K562 (cell line): Measurements from ENCODE around the gene NCOA3. TPM values are rescaled to one million over a fixed set of nuclear protein-coding genes. Genes with fewer than 3 reads are reported as not detected.

Experiments
- ATAC-seq: fragments of 200-7000 bp; cut with Tn5 transposase; 3 replicates; pipeline ENCODE4 v1.9.1; 2020; ENCODE audit warnings: moderate library complexity
- BruUV-seq: library from RNA; stranded (reverse); fragments of 400-500 nt; replicated peaks from 2 replicates; lab custom pipeline; 2021; lab: Mats Ljungman, UMichigan
- CTCF ChIA-PET: fragments of 300-600 bp; formaldehyde crosslinking; extraction: SDS; loops from one replicate; lab custom pipeline; 2021; ENCODE audit warnings: low intra/inter-chr PET ratio; lab: Yijun Ruan, JAX
- POLR2A ChIA-PET: fragments of 300-600, 350-650 bp; sonication (Branson Sonifier 250); formaldehyde crosslinking; extraction: SDS; loops from one replicate; lab custom pipeline; 2021; ENCODE audit warnings: antibody characterized with exemption, inconsistent platforms; lab: Yijun Ruan, JAX
- DNase-seq, 4 experiments: peaks; one replicate each; pipeline versions ENCODE4 v3.0.0 to v3.0.0-alpha.2; 2011 to 2018; ENCODE audit warnings: low spot score in 3 of 4, mixed read lengths in 3 of 4; ENCODE audit errors: extremely low read depth in 1 of 4
- FAIRE-seq: peaks from 2 replicates; lab custom pipeline; 2011; peaks lifted over from hg19 to GRCh38; lab: Jason Lieb, UNC
- H2AFZ ChIP-seq: 2 replicates; pipeline ENCODE4 v1.6.0; 2011; ENCODE audit warnings: low read depth, low read length, control low read depth, inconsistent platforms
- H3K27ac ChIP-seq: fragments of 200-600 bp; 3 replicates; pipeline ENCODE4 v1.8.0; 2011; ENCODE audit warnings: low read depth, mild to moderate bottlenecking, control low read depth, inconsistent platforms, low read length, moderate library complexity, mixed read lengths; ENCODE audit errors: extremely low read depth
- H3K27me3 ChIP-seq, 2 experiments: fragments of 300-600 bp in 1 of 2; 2 replicates in 1 of 2; 3 replicates in 1 of 2; pipeline versions ENCODE4 v1.6.0 to v1.8.0; 2011; ENCODE audit warnings: inconsistent platforms in 2 of 2, low read length in 2 of 2, mild to moderate bottlenecking in 1 of 2, mixed read lengths in 1 of 2, moderate library complexity in 1 of 2; ENCODE audit not compliant: control insufficient read depth in 2 of 2, insufficient read depth in 2 of 2
- H3K36me3 ChIP-seq: fragments of 300-600 bp; 3 replicates; pipeline ENCODE4 v1.8.0; 2011; ENCODE audit warnings: mild to moderate bottlenecking, low read length, inconsistent platforms; ENCODE audit not compliant: control insufficient read depth, insufficient read depth
- H3K4me1 ChIP-seq, 2 experiments: fragments of 200-600 bp in 1 of 2; replicated peaks in 1 of 2; 2 replicates in 1 of 2; 3 replicates in 1 of 2; pipeline versions ENCODE4 v1.5.1 to v1.8.0; 2011; ENCODE audit warnings: inconsistent platforms in 2 of 2, low read length in 2 of 2, mild to moderate bottlenecking in 1 of 2, mixed read lengths in 1 of 2, moderate library complexity in 1 of 2; ENCODE audit not compliant: control insufficient read depth in 2 of 2, insufficient read depth in 2 of 2
- H3K4me2 ChIP-seq: 2 replicates; pipeline ENCODE4 v1.6.1; 2011; ENCODE audit warnings: low read length, control low read depth, inconsistent platforms, mixed read lengths; ENCODE audit not compliant: insufficient read depth
- H3K4me3 ChIP-seq: fragments of 200-600 bp; sonication (generic), shearing (Covaris generic); 2 replicates; pipeline ENCODE4 v1.5.1; 2016; ENCODE audit warnings: control low read depth, inconsistent platforms
- H3K79me2 ChIP-seq: fragments of 200-600 bp; 3 replicates; pipeline ENCODE4 v1.8.0; 2011; ENCODE audit warnings: low read length, inconsistent platforms; ENCODE audit not compliant: control insufficient read depth, insufficient read depth
- H3K9ac ChIP-seq, 2 experiments: 2 replicates each; pipeline versions ENCODE4 v1.6.0 to v1.6.1; 2011; ENCODE audit warnings: low read depth in 2 of 2, low read length in 2 of 2, control low read depth in 1 of 2, inconsistent platforms in 1 of 2, mild to moderate bottlenecking in 1 of 2, mixed read lengths in 1 of 2; ENCODE audit not compliant: insufficient read depth in 1 of 2
- H3K9me1 ChIP-seq: one replicate; pipeline ENCODE4 v1.6.0; 2011; ENCODE audit warnings: inconsistent platforms, mild to moderate bottlenecking, low read length, moderate library complexity; ENCODE audit not compliant: control insufficient read depth, insufficient read depth
- H3K9me3 ChIP-seq: replicated peaks from 2 replicates; pipeline ENCODE4 v1.5.1; 2011; ENCODE audit warnings: low read depth, low read length, inconsistent platforms; ENCODE audit not compliant: control insufficient read depth, insufficient read depth
- H4K20me1 ChIP-seq: replicated peaks from 2 replicates; pipeline ENCODE4 v1.6.1; 2011; ENCODE audit warnings: low read length, inconsistent platforms, mixed read lengths; ENCODE audit not compliant: control insufficient read depth, insufficient read depth
- MEF2A ChIP-seq: IDR thresholded peaks from 2 replicates; pipeline ENCODE4 v1.6.1; 2011; ENCODE audit warnings: low read depth, mild to moderate bottlenecking, low read length, moderate library complexity; ENCODE audit not compliant: control insufficient read depth
- WGBS: fragments of 100-300 bp; shearing (Covaris generic); methylation state at CpG from one replicate; pipeline ENCODE4 v1.1.6; 2016; ENCODE audit warnings: low coverage, mixed read lengths; ENCODE audit not compliant: insufficient coverage; ENCODE audit errors: missing lambda C conversion rate; 5-methylcytosine and 5-hydroxymethylcytosine counted together
- in situ Hi-C: fragments of 300-500 bp; cut with MboI; formaldehyde crosslinking; loops from 4 replicates; pipeline ENCODE4 v1.15.0; 2018; ENCODE audit warnings: inconsistent platforms, mixed read lengths
- intact Hi-C: fragments of 100-400 bp; cut with micrococcal nuclease; formaldehyde crosslinking; loops from 2 replicates; pipeline ENCODE4 v1.14.2; 2022
- polyA plus RNA-seq, 8 experiments: library from polyadenylated mRNA; depleted of rRNA in 4 of 8; stranded (reverse) in 5 of 8; unstranded in 3 of 8; fragments of >200 nt; fragmentation: Nextera tagmentation in 2 of 8; fragmentation: Illumina TruSeq in 1 of 8; extraction: Ambion mirVana in 2 of 8; extraction: Trizol in 1 of 8; gene quantifications; 2 replicates each; pipeline versions ENCODE4 v1.2.1 to v1.2.3, GENCODE V29; 2011 to 2014; ENCODE audit warnings: inconsistent platforms in 1 of 8, missing spikeins in 1 of 8
- total RNA-seq, 7 experiments: library from RNA; depleted of rRNA in 6 of 7; stranded (reverse); fragments of >200 nt in 6 of 7; fragmentation: Illumina TruSeq in 2 of 7; extraction: Trizol in 2 of 7; gene quantifications; 2 replicates each; pipeline versions ENCODE4 v1.2.1 to v1.2.3, GENCODE V29; 2011 to 2021; ENCODE audit warnings: low replicate concordance in 1 of 7
- TF ChIP-seq, protein P1 (sequence below), 3 experiments: fragments of 200-800 bp in 1 of 3; fragments of 250-450 bp in 1 of 3; fragments of 450-650 bp in 1 of 3; sonication (Bioruptor Pico) in 1 of 3; sonication (Bioruptor generic) in 1 of 3; formaldehyde crosslinking in 1 of 3; IDR thresholded peaks; 2 replicates each; pipeline versions ENCODE4 v1.6.1 to v1.8.0; 2016 to 2022; ENCODE audit warnings: mild to moderate bottlenecking in 2 of 3, missing genetic modification characterization in 2 of 3, missing compliant biosample characterization in 1 of 3, moderate library complexity in 1 of 3

Gene NCOA3
- total and polyA plus RNA-seq, 9 of the 15 experiments (the other 6 are each of a cell fraction or from before 2014, with no cell fraction given): 3.2 to 24.3 (median 14.4) TPM

DNA sequence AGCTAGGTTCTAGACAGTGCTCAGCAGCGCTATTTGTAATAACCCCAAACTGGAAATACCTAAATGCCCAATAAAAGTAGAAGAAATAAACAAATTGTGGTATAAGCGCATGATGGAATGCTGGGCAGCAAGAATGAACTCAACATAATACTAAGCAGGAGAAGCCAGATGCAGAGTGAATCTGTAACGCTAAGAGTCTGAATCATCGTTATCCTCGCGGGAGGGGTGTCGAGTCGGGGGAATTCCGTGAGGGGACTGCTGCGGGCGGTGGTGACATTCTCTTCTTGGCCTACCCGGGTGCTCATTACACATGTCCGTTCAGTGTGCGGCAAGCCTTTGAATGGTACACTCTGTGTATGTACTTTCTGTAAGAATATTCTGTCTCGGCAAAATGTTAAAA lies 199.9 kb downstream of the NCOA3 start:
- DNase-seq (no peak), FAIRE-seq (no peak), ATAC-seq (no peak)
- Histone ChIP-seq H2AFZ (no peak overlapping the region), H3K4me2 (no peak overlapping the region), H3K4me1 (no peaks in the 10 kb centered on the region), H3K27ac (no peak overlapping the region), H3K4me3 (no peak overlapping the region), H3K9me1 (no peaks in the 10 kb centered on the region), H3K27me3 (peaks cover 30 to 80% of the 10 kb centered on the region in 2 experiments), H3K79me2 (no peaks in the 10 kb centered on the region), H3K36me3 (no peaks in the 10 kb centered on the region), H3K9ac (no peak overlapping the region), H4K20me1 (0 out of 2 replicates have a peak, but pooled peaks cover 3% of the 10 kb centered on the region), H3K9me3 (no peaks in the 10 kb centered on the region)
- ChIA-PET POLR2A (no interaction called here), CTCF (no interaction called here)
- WGBS: 10% methylated on average over 15 of the region's 15 CpGs
- in situ Hi-C loops (no loop called here), intact Hi-C loops (no loop called here)
- no peak for TF ChIP-seq MEF2A
- TF ChIP-seq, protein P1, sequence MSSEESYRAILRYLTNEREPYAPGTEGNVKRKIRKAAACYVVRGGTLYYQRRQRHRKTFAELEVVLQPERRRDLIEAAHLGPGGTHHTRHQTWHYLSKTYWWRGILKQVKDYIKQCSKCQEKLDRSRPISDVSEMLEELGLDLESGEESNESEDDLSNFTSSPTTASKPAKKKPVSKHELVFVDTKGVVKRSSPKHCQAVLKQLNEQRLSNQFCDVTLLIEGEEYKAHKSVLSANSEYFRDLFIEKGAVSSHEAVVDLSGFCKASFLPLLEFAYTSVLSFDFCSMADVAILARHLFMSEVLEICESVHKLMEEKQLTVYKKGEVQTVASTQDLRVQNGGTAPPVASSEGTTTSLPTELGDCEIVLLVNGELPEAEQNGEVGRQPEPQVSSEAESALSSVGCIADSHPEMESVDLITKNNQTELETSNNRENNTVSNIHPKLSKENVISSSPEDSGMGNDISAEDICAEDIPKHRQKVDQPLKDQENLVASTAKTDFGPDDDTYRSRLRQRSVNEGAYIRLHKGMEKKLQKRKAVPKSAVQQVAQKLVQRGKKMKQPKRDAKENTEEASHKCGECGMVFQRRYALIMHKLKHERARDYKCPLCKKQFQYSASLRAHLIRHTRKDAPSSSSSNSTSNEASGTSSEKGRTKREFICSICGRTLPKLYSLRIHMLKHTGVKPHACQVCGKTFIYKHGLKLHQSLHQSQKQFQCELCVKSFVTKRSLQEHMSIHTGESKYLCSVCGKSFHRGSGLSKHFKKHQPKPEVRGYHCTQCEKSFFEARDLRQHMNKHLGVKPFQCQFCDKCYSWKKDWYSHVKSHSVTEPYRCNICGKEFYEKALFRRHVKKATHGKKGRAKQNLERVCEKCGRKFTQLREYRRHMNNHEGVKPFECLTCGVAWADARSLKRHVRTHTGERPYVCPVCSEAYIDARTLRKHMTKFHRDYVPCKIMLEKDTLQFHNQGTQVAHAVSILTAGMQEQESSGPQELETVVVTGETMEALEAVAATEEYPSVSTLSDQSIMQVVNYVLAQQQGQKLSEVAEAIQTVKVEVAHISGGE (CRISPR knock-in tag; IDR thresholded peaks at IDR 0.05): peak in 1 of 3 experiments; percentile 52; a peak in 1 of 6 replicates
- no TSS peak for BruUV-seq
